Measurements from ENCODE around the gene XIST.
A peak's percentile ranks its signal among the peaks of the same experiment; 100 is the strongest.
"Not testable (repeated sequence)": the region's sequence is repeated elsewhere in the genome, so short reads cannot be mapped to it uniquely, and the experiment has no call there.

Gene XIST

GRCh38 chrX:73852467-73852866 lies at the start of gene XIST:
Gene XIST, minus strand, starts transcription at chrX:73852714.
- peak; percentile 48 for FAIRE-seq

GRCh38 chrX:73898315-73898714 lies 45.8 kb upstream of the XIST start:
- FAIRE-seq, result not testable (repeated sequence)

- not testable (repeated sequence) for FAIRE-seq
These were observed 40.1 kb upstream of the XIST start for GRCh38 chrX:73892515-73893090.

- not testable (repeated sequence) for FAIRE-seq
These were observed 29.7 kb upstream of the XIST start for GRCh38 chrX:73882260-73882659.

GRCh38 chrX:73877687-73878086 lies 25.2 kb upstream of the XIST start:
- FAIRE-seq, result no peak

- FAIRE-seq, result no peak
These were observed 24.4 kb upstream of the XIST start for GRCh38 chrX:73876911-73877310.

GRCh38 chrX:73868916-73869315 lies 16.4 kb upstream of the XIST start:
- no peak for FAIRE-seq

GRCh38 chrX:73867144-73867543 lies 14.6 kb upstream of the XIST start:
- FAIRE-seq, result no peak

GRCh38 chrX:73863852-73864251 lies 11.3 kb upstream of the XIST start:
- FAIRE-seq, result no peak

GRCh38 chrX:73863268-73863667 lies 10.8 kb upstream of the XIST start:
- no peak for FAIRE-seq

GRCh38 chrX:73859622-73860021 lies 7.1 kb upstream of the XIST start:
- no peak for FAIRE-seq

- peak; percentile 76 for FAIRE-seq
These were observed 3.0 kb upstream of the XIST start for GRCh38 chrX:73855546-73855945.

GRCh38 chrX:73852022-73852421 lies 492 bp downstream of the XIST start:
- no peak for FAIRE-seq

GRCh38 chrX:73851014-73852009 lies 1.2 kb downstream of the XIST start:
- FAIRE-seq, result peak; percentile 83

- no peak for FAIRE-seq
These were observed 2.1 kb downstream of the XIST start for GRCh38 chrX:73850124-73851013.

GRCh38 chrX:73849073-73849472 lies 3.4 kb downstream of the XIST start:
- no peak for FAIRE-seq

- FAIRE-seq, result no peak
These were observed 4.5 kb downstream of the XIST start for GRCh38 chrX:73847991-73848390.

- no peak for FAIRE-seq
These were observed 5.4 kb downstream of the XIST start for GRCh38 chrX:73847100-73847499.

- no peak for FAIRE-seq
These were observed 9.8 kb downstream of the XIST start for GRCh38 chrX:73842541-73843234.

GRCh38 chrX:73841337-73841736 lies 11.2 kb downstream of the XIST start:
- no peak for FAIRE-seq

GRCh38 chrX:73840120-73840924 lies 12.2 kb downstream of the XIST start:
- no peak for FAIRE-seq

- no peak for FAIRE-seq
These were observed 13.4 kb downstream of the XIST start for GRCh38 chrX:73839152-73839551.

Data from TTC549 (cell line).